Measurements from ENCODE around the gene FAT2.

The FAT2 gene

DNA sequence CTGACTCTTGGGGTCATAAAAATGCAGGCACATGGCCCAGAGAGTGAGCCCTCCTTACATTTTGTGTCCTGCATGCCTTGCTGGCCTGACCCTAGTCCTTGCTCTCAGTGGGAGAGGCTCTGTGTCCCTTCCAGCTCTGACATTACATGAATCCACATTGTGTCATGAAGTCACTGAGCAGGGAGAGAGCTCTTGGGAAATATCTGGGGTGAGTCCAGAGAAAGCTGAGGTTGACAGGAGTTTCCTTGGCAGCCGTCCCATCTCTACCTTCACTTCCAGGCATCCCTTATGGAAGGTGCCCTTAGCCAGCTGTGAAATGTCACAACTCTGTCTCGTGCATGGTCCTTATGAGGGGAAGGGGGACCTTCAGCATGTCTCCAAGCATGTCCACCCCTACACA, 41.0 kb downstream of the FAT2 start:
- DNase-seq, result no peak

DNA sequence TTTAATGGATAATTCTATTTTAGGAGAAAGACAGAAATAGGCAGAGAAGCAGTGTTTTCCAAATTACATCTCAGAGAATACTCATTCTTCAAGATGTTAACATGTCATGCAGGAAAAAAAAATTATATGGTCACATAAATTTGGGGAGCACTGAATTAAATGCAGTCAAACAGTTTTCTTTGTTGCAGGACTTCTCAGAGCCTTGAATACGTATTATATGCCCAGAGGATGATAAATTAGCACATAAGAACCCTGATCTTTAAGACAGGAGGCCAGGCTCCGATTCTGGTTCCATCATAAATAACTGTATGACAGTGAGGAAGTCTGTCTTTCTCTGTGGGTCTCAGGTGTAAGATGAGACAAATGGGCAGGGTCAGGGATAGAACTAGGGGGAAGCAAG, 41.4 kb downstream of the FAT2 start:
- DNase-seq, result no peak

- no peak for DNase-seq
Measured at GRCh38 chr5:151547364-151547763, 43.8 kb downstream of the FAT2 start.

DNA sequence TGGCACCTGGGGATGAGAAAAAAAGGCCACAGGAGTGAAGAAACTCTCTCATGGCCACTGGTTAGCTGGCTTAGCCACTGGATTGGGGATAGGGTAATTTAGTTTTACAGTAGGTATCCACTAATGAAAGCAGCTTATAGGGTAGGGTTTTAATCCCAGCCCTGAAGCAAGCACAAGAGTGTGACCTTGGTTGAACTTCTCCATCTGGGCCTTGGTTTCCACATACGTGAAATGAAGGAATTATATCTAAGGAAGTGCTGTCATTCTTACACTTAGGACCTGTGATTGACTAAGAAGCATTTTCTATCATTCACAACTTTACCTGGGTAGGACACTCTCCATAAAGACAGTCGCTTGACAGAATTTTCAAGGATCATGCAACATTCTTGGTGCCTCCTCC, 49.6 kb downstream of the FAT2 start:
- DNase-seq, result no peak

All from kidney glomerular epithelial cell (primary cell).